GM18861 (cell line): ENCODE measurements around the gene NPPC.
"Not testable (repeated sequence)": the region's sequence is repeated elsewhere in the genome, so short reads cannot be mapped to it uniquely, and the experiment has no call there.

ENCODE experiments used
- ATAC-seq: cut with Tn5 transposase; IDR thresholded peaks from one replicate; pipeline ENCODE4 v1.9.1; 2021; ENCODE audit not compliant: unreplicated experiment

The NPPC gene

GRCh38 chr2:231922311-231923009, 3.7 kb downstream of the NPPC start:
- ATAC-seq, result no peak

DNA sequence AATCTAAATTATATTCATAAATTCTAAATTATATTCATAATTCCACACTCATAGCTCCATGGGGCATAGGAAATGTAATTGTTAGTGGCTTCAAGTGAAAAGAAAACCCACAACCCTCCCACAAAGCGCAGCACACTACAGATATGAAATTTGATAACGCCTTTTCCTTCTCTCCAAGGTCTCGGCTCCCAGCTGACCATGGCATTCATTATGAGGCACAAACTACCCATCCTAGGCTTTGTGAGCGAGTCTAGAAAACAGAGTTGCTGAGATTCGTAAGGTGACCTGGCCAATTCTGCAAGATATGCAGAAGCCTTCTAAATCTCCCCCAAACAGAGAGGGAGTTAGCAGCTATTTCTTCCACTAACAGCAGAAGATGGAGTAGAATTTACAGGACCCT, 5.4 kb downstream of the NPPC start:
- no peak for ATAC-seq

GRCh38 chr2:231920366-231920765, 5.8 kb downstream of the NPPC start:
- no peak for ATAC-seq

- ATAC-seq, result no peak
Measured at GRCh38 chr2:231919341-231920035, 6.7 kb downstream of the NPPC start.

DNA sequence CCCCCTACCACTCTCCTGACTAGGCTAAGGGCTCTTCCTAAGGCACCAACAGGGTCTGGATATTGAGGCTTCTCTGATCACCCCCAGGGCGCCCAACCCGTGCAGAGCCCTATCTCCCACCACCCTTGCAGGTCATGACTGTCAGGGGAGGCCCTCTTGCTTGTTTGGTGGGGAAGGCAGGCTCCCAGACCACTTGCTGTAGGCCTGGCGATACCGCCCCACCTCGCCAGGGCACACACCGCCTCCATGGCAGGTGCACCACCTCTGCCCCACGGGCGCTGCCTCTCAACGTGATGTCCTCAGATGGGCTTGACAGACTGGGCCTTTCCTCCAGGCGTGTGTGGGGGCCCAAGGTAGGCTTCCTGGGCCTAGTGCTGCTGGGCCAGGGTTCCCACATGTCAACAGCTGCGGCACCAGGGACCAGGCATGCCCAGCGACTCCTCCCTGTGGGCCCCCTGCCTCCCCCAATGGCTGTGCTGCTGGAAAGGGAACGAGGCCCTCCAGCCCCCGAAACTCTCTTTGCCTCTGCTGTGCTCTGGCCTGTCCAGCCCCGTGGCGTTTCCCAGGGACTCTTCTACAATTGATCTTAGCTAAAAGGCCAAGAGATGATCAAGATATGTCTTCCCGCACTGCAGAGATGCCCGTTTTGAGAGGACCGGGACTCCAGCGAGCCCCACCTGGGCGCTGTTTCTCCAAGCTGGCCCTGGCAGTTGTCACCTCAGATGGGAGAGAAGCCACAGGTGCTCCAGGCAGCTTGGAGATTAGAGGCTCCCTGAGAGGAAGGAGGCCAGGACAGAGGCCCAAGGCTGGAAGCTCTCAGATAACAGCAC, 7.5 kb downstream of the NPPC start:
- ATAC-seq, result no peak

DNA sequence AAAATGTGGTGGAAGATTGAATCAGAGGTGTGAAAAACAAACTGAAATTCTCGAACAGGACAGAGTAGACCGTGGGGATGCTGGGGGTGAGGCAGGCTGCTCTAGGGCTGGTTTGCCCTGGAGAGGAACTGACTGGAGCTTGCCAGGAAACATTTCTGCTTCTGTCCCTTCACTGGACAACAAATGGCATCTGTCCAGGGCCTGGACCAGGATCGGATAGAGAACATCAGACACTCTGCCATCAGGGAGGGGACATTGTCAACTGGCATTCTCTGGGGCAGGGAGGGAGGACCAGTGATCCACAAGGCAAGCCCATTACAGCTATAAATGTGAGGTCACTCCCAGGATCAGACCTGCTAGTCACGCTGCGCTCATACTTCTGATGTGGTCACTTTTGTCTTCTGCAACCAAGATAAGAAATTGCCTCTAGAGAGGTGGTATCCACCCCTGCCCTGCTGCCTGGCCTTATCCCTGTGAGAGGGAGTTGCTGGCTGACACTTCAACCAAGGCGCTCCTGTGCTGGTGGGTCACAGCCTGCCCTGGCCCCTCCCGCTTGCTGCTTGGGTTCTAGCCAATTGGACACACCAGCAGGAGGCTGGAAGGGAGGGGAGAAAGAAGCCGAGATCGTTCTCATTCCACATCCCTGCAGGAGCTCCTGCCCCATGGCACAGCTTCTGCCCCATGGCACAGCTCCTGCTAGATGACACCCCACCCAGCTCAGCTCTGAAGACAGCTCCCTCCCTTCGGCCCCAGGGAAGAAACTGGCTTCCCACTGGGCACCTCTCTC, 8.7 kb downstream of the NPPC start:
- no peak for ATAC-seq

- ATAC-seq, result no peak
Measured at GRCh38 chr2:231914077-231914690, 12.0 kb downstream of the NPPC start.

- ATAC-seq, result no peak
Measured at GRCh38 chr2:231911381-231911780, 14.8 kb downstream of the NPPC start.

- no peak for ATAC-seq
Measured at GRCh38 chr2:231910771-231911170, 15.4 kb downstream of the NPPC start.

- ATAC-seq, result not testable (repeated sequence)
Measured at GRCh38 chr2:231910161-231910560, 16.0 kb downstream of the NPPC start.

GRCh38 chr2:231909631-231910030, 16.6 kb downstream of the NPPC start:
- no peak for ATAC-seq

DNA sequence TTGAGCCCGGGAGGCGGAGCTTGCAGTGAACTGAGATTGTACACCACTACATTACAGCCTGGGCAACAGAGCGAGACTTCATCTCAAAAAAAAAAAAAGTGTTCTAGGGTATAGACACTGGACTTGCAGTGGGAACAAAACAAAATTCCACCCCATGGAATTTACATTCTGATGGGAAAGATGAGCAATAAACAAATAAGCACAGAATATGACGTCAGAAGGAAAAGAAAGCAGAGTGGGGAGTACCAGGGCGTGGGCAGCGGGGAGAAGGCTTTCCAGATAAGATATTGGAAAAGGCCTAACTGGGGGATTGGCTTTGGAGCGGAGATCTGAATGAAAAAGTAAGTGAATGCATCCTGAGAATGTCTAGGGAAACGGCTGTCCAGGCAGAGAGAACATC, 17.6 kb downstream of the NPPC start:
- ATAC-seq, result no peak

DNA sequence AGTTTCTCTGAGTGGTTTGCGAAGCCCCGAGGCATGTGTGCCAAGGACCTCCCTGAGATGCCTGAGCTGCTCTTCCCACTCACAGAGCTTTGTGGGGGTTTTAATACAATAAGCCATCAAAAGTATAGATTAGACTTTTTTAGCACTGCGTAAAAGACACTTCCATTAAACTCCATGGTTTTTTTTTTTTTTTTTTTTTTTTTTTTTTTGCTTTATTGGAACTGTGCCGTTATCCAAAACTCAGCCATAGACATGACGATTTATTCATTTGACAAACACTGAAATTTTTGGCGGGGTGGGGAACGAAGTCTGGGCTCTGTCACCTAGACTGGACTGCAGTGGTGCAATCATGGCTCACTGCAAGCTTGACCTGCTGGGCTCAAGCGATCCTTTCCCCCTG, 18.4 kb downstream of the NPPC start:
- ATAC-seq, result no peak

DNA sequence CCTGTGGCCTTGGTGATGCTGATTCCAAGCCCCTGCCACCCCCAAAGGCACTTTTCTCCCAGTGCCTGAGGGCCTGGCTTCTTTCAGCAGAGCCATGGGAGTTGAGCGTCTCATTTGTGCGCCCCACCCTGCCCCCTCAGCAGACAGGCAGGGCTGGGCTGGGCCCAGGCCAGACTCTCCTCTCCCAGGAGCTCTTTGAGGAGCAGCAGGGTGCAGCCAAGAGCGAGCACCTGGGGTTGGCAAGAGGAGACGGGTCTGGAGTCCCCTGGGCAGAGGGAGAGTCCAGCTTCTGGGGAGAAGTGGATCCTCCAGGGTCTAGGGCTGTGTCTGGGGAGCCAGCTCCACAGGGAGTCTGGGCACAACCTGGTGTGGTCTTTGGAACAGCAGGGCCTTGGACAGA, 21.2 kb downstream of the NPPC start:
- no peak for ATAC-seq

GRCh38 chr2:231904161-231904611, 22.0 kb downstream of the NPPC start:
- ATAC-seq, result no peak

DNA sequence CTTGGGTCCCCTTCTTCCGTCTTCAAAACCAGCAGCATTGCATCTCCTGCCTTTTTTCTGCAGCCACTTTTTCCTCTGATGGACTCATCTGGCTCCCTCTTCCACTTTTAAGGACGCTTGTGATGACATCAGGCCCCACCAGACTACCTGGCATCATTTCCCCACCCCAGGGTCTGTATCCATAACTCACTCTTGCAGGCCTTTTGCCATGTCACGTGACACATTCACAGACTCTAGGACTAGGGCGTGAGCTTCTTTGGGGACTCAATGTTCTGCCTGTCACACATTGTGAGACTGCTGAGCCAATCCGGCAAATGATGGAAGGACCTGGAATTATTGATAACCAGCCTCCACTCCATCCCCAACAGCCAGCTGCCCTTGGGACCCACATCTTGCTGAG, 23.6 kb downstream of the NPPC start:
- no peak for ATAC-seq

DNA sequence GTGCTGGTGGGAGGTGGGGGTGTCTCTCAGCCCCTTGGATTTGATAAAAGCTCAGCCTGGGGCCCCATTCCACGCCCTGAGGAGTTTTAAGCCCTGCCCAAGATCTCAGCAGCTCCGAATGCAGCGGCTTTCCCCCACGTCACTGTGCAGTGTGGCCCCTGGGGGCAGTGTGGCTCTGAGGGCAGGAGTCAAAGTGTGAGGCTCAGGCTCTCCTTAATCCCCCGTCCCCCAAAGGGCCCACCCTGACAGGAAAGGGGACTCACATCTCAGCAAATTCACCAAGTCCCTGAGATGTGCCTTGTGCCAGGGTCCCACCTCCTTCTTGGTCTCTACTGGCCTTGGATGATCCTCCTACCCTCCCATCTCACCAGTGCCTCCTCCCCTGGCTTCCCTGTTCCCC, 25.2 kb downstream of the NPPC start:
- no peak for ATAC-seq

DNA sequence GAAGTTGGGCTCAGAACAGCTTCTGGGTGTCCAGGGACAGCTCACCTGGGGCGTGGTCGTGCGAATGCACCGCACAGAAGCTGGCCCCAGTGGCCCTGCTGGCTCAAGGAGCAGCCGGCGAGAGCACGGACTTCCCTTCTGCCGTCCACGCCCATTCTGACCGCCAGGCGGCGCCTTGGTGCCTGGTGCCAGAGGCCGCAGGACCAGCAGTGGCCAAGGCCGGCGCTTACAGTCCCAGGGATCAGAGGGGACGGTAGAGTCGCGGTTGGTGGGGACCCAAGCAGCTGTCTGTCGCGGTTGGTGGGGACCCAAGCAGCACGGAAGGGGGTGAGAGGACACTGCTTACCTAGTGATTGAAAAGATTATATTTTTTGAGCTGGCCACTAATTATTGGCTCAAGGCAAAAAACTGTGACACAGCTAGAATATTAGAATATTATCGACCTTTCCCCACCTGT, 25.7 kb downstream of the NPPC start:
- no peak for ATAC-seq

GRCh38 chr2:231894566-231895380, 31.4 kb downstream of the NPPC start:
- ATAC-seq, result no peak

DNA sequence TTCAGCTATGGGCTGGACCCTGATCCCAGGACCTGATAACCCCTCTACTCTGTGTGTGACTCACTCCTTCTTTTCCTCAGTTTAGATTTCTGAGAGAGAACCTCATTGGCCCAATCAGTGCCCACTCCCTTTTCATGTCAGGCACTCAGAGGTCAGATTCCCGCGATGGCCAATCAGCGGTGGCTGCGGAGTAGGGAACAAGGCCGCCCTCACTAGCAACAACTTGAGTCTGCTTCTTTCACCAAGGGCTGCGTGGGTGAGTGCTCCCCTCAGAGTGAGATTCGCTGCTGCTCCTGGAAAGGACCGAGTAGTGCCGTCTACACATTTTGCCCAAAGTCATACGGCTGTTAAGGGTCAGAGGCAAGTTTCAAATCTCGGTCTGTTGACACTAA, 34.7 kb downstream of the NPPC start:
- ATAC-seq, result no peak
